SK-N-SH (cell line): ENCODE data around the gene OGFOD2. TPM values are rescaled to one million over a fixed set of nuclear protein-coding genes. Genes with fewer than 3 reads are reported as not detected.

Experiments
- CTCF ChIA-PET: fragments of 300-600, 350-600 bp; formaldehyde crosslinking; extraction: SDS; loops from one replicate; lab custom pipeline; 2021; lab: Yijun Ruan, JAX
- POLR2A ChIA-PET: fragments of 350-600 bp; sonication (Branson Sonifier 250); formaldehyde crosslinking; extraction: SDS; loops from one replicate; lab custom pipeline; 2020; ENCODE audit warnings: antibody characterized with exemption, inconsistent platforms; lab: Yijun Ruan, JAX
- DNase-seq: peaks from one replicate; pipeline ENCODE4 v3.0.0; 2012
- H2AFZ ChIP-seq: fragments of 200-600 bp; sonication (generic); 2 replicates; pipeline ENCODE4 v1.8.1; 2016; ENCODE audit warnings: antibody characterized with exemption, mild to moderate bottlenecking, low read depth
- H3F3A ChIP-seq: fragments of 200-600 bp; sonication (generic); replicated peaks from 2 replicates; pipeline ENCODE3; 2016; ENCODE audit warnings: antibody characterized with exemption, mild to moderate bottlenecking; ENCODE audit not compliant: insufficient read depth
- H3K27ac ChIP-seq, 2 experiments: fragments of 200-500 bp in 1 of 2; fragments of 200-600 bp in 1 of 2; sonication (Bioruptor generic) in 1 of 2; sonication (generic), shearing (Covaris generic) in 1 of 2; 2 replicates each; pipeline versions ENCODE4 v1.5.1 to v1.6.1; 2014 to 2016; ENCODE audit warnings: low read depth in 2 of 2, inconsistent platforms in 1 of 2, low read length in 1 of 2, mild to moderate bottlenecking in 1 of 2, mixed read lengths in 1 of 2
- H3K27me3 ChIP-seq: fragments of 200-600 bp; sonication (generic), shearing (Covaris generic); 2 replicates; pipeline ENCODE4 v1.6.1; 2016; ENCODE audit warnings: mixed run types; ENCODE audit not compliant: insufficient read depth
- H3K36me3 ChIP-seq, 2 experiments: fragments of 200-500 bp in 1 of 2; fragments of 200-600 bp in 1 of 2; sonication (Bioruptor generic) in 1 of 2; sonication (generic) in 1 of 2; replicated peaks in 1 of 2; 2 replicates each; pipeline versions ENCODE3 to v1.5.1; 2014 to 2016; ENCODE audit warnings: low read length in 1 of 2, mild to moderate bottlenecking in 1 of 2; ENCODE audit not compliant: insufficient read depth in 2 of 2, control insufficient read depth in 1 of 2
- H3K4me1 ChIP-seq, 2 experiments: fragments of 200-500 bp in 1 of 2; fragments of 200-600 bp in 1 of 2; sonication (Bioruptor generic) in 1 of 2; sonication (generic), shearing (Covaris generic) in 1 of 2; 2 replicates each; pipeline versions ENCODE4 v1.5.1 to v1.6.1; 2014 to 2016; ENCODE audit warnings: low read depth in 1 of 2, low read length in 1 of 2, mixed run types in 1 of 2; ENCODE audit not compliant: insufficient read depth in 2 of 2, control insufficient read depth in 1 of 2
- H3K4me2 ChIP-seq: fragments of 200-600 bp; sonication (generic), shearing (Covaris generic); 2 replicates; pipeline ENCODE4 v1.6.1; 2017; ENCODE audit warnings: mixed run types
- H3K4me3 ChIP-seq, 2 experiments: fragments of 200-500 bp in 1 of 2; fragments of 200-600 bp in 1 of 2; sonication (Bioruptor generic) in 1 of 2; sonication (generic), shearing (Covaris generic) in 1 of 2; 2 replicates each; pipeline versions ENCODE4 v1.5.1 to v1.8.1; 2014 to 2016; ENCODE audit warnings: low read depth in 2 of 2, inconsistent platforms in 1 of 2, low read length in 1 of 2, mild to moderate bottlenecking in 1 of 2, mixed read lengths in 1 of 2, moderate library complexity in 1 of 2
- H3K79me2 ChIP-seq: fragments of 200-600 bp; sonication (generic); 2 replicates; pipeline ENCODE4 v1.8.1; 2017; ENCODE audit warnings: mild to moderate bottlenecking; ENCODE audit not compliant: insufficient read depth
- H3K9ac ChIP-seq: fragments of 200-600 bp; sonication (generic); 2 replicates; pipeline ENCODE4 v1.6.1; 2017; ENCODE audit warnings: mixed run types
- H3K9me2 ChIP-seq: fragments of 200-600 bp; sonication (generic); 2 replicates; pipeline ENCODE4 v1.6.1; 2017; ENCODE audit warnings: mixed run types
- H3K9me3 ChIP-seq: fragments of 200-600 bp; sonication (generic); 2 replicates; pipeline ENCODE4 v1.6.1; 2017; ENCODE audit warnings: mixed run types, mild to moderate bottlenecking, moderate library complexity
- H4K20me1 ChIP-seq: fragments of 200-600 bp; sonication (generic); 2 replicates; pipeline ENCODE4 v1.6.1; 2017; ENCODE audit warnings: mild to moderate bottlenecking, mixed run types; ENCODE audit not compliant: insufficient read depth
- GABPA ChIP-seq: IDR thresholded peaks from 2 replicates; pipeline ENCODE4 v1.4.0; 2012; ENCODE audit warnings: low read depth, mild to moderate bottlenecking
- JUND ChIP-seq: IDR thresholded peaks from 2 replicates; pipeline ENCODE4 v1.4.0; 2012
- MXI1 ChIP-seq: IDR thresholded peaks from 2 replicates; pipeline ENCODE4 v1.6.1; 2012; ENCODE audit warnings: mild to moderate bottlenecking, low read depth, low read length, improper control_type of control experiment
- NFIC ChIP-seq: IDR thresholded peaks from 2 replicates; pipeline ENCODE4 v1.4.0; 2012; ENCODE audit warnings: borderline replicate concordance
- NRF1 ChIP-seq: IDR thresholded peaks from 2 replicates; pipeline ENCODE4 v1.6.1; 2012; ENCODE audit warnings: low read depth, mild to moderate bottlenecking, low read length
- RFX5 ChIP-seq: IDR thresholded peaks from 2 replicates; pipeline ENCODE4 v1.6.1; 2012; ENCODE audit warnings: mild to moderate bottlenecking, improper control_type of control experiment, low read length
- RXRA ChIP-seq: IDR thresholded peaks from 2 replicates; pipeline ENCODE4 v1.4.0; 2012; ENCODE audit warnings: low read depth, mild to moderate bottlenecking, borderline replicate concordance
- SIN3A ChIP-seq: IDR thresholded peaks from 2 replicates; pipeline ENCODE4 v1.6.1; 2012; ENCODE audit warnings: low read depth, mild to moderate bottlenecking, low read length, moderate library complexity, borderline replicate concordance
- TCF12 ChIP-seq: IDR thresholded peaks from 2 replicates; pipeline ENCODE4 v1.4.0; 2012
- WGBS: methylation state at CpG from one replicate; pipeline ENCODE4 v1.1.6; 2017; ENCODE audit warnings: low lambda C conversion rate; 5-methylcytosine and 5-hydroxymethylcytosine counted together
- polyA plus RNA-seq, 3 experiments: library from polyadenylated mRNA; depleted of rRNA; stranded (reverse); fragments of >200 nt; gene quantifications; 2 replicates each; pipeline ENCODE4 v1.2.3, GENCODE V29; 2012
- TF ChIP-seq, protein P1 (sequence below): fragments of 150-350 bp; IDR thresholded peaks from 2 replicates; pipeline ENCODE4 v1.6.1; 2017; ENCODE audit warnings: antibody characterized with exemption, low read length, low read depth, borderline replicate concordance
- TF ChIP-seq, protein P2 (sequence below): IDR thresholded peaks from 2 replicates; pipeline ENCODE4 v1.4.0; 2012; ENCODE audit warnings: low read depth, borderline replicate concordance
- TF ChIP-seq, protein P3 (sequence below): IDR thresholded peaks from 2 replicates; pipeline ENCODE4; 2012
- TF ChIP-seq, protein P4 (sequence below): IDR thresholded peaks from 2 replicates; pipeline ENCODE4 v1.4.0; 2012; ENCODE audit warnings: low read depth, borderline replicate concordance

The OGFOD2 gene
- polyA plus RNA-seq, 1 of the 3 experiments (the other 2 are of a cell fraction), result 22.0 TPM

DNA sequence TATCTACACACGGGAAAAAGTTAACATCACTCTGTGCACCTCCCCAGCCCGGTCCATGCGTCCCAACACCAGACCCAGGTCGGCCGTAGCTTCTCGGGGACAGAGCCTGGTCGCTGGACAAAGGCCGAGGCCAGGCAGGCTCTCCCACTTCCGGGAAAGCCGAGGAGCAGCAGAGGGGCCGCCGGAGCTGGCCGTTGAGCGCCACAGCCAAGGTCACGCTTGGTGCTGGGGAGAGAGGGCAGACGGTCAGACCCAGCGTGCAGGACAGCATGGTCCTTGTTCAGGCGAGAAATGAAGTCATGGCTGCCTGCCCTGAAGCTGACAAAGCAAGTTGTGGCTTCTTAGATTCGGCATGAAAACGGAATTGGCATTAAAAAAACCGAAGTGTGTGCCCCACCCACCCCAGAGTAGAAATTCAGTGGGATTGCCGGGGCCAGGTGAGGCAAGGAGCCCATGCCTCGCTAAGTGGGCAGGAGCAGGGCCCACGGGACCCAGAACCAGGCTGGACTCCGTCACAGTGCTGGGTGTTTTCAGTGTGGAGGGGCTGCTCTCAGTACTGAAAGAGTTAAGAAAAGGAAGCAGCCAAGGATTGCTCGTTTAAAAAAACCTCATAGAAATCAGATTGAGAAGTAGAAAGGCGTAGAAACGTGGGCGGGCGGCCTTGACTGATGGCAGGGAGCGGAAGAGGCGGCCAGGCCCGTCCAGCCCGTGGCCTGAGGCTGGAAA lies 9.7 kb downstream of the OGFOD2 start:
- TF ChIP-seq NRF1, result no peak
- no peak for TF ChIP-seq MXI1
- no peak for TF ChIP-seq JUND
- TF ChIP-seq, protein P1, sequence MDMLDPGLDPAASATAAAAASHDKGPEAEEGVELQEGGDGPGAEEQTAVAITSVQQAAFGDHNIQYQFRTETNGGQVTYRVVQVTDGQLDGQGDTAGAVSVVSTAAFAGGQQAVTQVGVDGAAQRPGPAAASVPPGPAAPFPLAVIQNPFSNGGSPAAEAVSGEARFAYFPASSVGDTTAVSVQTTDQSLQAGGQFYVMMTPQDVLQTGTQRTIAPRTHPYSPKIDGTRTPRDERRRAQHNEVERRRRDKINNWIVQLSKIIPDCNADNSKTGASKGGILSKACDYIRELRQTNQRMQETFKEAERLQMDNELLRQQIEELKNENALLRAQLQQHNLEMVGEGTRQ, result no peak
- TF ChIP-seq SIN3A, result no peak
- TF ChIP-seq NFIC, result no peak
- Histone ChIP-seq H3K27ac (no peak overlapping the region; a peak in 1 of 4 replicates), H3K4me3 (no peak overlapping the region), H3K27me3 (no peaks in the 10 kb centered on the region), H3F3A (peaks cover 7% of the 10 kb centered on the region), H3K9me2 (no peaks in the 10 kb centered on the region), H3K9ac (no peak overlapping the region), H2AFZ (no peak overlapping the region), H3K79me2 (peaks cover 33% of the 10 kb centered on the region; the same call in 1 of the 2 replicates), H3K4me2 (no peak overlapping the region), H3K9me3 (no peaks in the 10 kb centered on the region), H3K36me3 (peaks cover 0 to 14% of the 10 kb centered on the region in 2 experiments), H3K4me1 (peaks cover 6 to 22% of the 10 kb centered on the region in 2 experiments; a peak in 3 of 4 replicates), H4K20me1 (peaks cover 10% of the 10 kb centered on the region; the same call in 1 of the 2 replicates)
- DNase-seq, result no peak
- ChIA-PET CTCF (no interaction called here), POLR2A (interaction anchor here (2.1 kb wide), 1 partner anchor 9 kb away, joined by 9 read pairs; the partner anchor contains the start of gene OGFOD2)
- 89% methylated on average over 34 of the region's 34 CpGs for WGBS

DNA sequence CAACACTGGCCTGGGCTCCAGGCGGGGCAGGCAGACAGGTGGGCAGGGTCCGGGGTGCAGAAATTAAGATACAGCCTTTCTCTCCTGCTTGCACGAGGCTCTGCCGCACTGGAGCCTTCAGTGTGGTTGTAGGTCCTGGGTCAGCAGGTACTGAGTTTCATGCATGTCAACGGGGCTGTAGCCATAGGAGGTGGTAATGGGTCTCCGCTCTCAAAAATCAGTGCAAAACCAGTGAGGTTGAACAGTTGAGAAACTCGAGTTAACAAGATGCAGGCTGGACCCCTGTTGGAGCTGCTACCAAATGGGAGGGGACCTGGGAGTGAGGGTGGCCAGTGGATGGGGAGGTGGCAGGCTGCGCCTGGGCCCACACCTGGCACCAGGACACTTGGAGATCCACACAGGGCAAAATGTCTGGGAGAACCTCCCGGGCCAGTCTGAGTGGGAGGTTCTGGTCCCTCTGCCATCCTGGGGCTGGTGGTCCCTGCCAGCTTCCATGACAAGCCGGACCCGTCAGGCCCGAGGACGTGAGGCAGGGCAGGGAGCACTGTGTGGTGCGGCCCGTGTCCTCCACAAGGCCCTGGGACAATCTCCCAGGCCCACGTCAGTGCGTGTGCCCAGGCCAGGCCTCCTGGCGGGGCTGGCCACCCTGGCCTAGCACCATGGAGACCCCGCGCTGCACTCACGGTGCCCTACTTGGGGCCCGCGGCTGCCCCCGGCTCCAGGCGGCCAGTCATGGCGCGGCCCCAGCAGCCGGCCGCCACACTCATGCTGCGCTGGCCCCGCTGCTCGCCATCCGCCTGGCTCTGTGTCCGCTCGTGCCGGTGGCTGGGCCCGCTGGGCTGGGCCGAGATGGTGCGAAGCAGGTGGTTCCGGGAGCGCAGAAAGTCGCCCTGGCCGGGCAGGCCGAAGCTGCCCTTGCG lies 10.6 kb downstream of the OGFOD2 start:
- no peaks in the 10 kb centered on the region for H3K9me2 ChIP-seq
- H3K4me3 ChIP-seq, result no peak overlapping the region
- TF ChIP-seq RFX5 (no peak), NRF1 (no peak), RXRA (no peak), TCF12 (no peak), GABPA (no peak), JUND (no peak), MXI1 (no peak)
- TF ChIP-seq, protein P2, sequence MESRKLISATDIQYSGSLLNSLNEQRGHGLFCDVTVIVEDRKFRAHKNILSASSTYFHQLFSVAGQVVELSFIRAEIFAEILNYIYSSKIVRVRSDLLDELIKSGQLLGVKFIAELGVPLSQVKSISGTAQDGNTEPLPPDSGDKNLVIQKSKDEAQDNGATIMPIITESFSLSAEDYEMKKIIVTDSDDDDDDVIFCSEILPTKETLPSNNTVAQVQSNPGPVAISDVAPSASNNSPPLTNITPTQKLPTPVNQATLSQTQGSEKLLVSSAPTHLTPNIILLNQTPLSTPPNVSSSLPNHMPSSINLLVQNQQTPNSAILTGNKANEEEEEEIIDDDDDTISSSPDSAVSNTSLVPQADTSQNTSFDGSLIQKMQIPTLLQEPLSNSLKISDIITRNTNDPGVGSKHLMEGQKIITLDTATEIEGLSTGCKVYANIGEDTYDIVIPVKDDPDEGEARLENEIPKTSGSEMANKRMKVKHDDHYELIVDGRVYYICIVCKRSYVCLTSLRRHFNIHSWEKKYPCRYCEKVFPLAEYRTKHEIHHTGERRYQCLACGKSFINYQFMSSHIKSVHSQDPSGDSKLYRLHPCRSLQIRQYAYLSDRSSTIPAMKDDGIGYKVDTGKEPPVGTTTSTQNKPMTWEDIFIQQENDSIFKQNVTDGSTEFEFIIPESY, result no peak
- TF ChIP-seq, protein P3, sequence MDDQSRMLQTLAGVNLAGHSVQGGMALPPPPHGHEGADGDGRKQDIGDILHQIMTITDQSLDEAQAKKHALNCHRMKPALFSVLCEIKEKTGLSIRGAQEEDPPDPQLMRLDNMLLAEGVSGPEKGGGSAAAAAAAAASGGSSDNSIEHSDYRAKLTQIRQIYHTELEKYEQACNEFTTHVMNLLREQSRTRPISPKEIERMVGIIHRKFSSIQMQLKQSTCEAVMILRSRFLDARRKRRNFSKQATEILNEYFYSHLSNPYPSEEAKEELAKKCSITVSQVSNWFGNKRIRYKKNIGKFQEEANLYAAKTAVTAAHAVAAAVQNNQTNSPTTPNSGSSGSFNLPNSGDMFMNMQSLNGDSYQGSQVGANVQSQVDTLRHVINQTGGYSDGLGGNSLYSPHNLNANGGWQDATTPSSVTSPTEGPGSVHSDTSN, result no peak
- TF ChIP-seq, protein P1, result no peak
- TF ChIP-seq, protein P4, sequence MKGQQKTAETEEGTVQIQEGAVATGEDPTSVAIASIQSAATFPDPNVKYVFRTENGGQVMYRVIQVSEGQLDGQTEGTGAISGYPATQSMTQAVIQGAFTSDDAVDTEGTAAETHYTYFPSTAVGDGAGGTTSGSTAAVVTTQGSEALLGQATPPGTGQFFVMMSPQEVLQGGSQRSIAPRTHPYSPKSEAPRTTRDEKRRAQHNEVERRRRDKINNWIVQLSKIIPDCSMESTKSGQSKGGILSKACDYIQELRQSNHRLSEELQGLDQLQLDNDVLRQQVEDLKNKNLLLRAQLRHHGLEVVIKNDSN, result no peak
- no peak overlapping the region for H2AFZ ChIP-seq
- DNase-seq, result no peak
- H3K79me2 ChIP-seq, result peaks cover 25% of the 10 kb centered on the region; the same call in 1 of the 2 replicates
- no peaks in the 10 kb centered on the region for H3K27me3 ChIP-seq
- H3K4me2 ChIP-seq, result no peak overlapping the region
- no peaks in the 10 kb centered on the region for H3K9me3 ChIP-seq
- peaks cover 6 to 21% of the 10 kb centered on the region in 2 experiments; a peak in 3 of 4 replicates for H3K4me1 ChIP-seq
- peaks cover 0 to 14% of the 10 kb centered on the region in 2 experiments for H3K36me3 ChIP-seq
- H3K27ac ChIP-seq, result no peak overlapping the region; a peak in 1 of 4 replicates
- H3K9ac ChIP-seq, result no peak overlapping the region
- 93% methylated on average over 23 of the region's 45 CpGs for WGBS
- CTCF ChIA-PET, result no interaction called here
- peaks cover 7% of the 10 kb centered on the region for H3F3A ChIP-seq
- POLR2A ChIA-PET, result no interaction called here
- peaks cover 10% of the 10 kb centered on the region; the same call in 1 of the 2 replicates for H4K20me1 ChIP-seq
